BLaER1 treated with 17β-estradiol and CSF1 and Interleukin-3, amounts not matched to agents 10 nM and 100 nM (cell line): ENCODE results near the gene MALL.
"Not testable (repeated sequence)": the region's sequence is repeated elsewhere in the genome, so short reads cannot be mapped to it uniquely, and the experiment has no call there.

ENCODE experiments used
- H3K27ac ChIP-seq, 11 experiments: shearing (Covaris generic); formaldehyde crosslinking; 2 replicates each; pipeline ENCODE4 v1.8.1; 2022
- H3K27me3 ChIP-seq, 11 experiments: shearing (Covaris generic); formaldehyde crosslinking; 2 replicates each; pipeline ENCODE4 v1.8.1; 2022
- H3K36me3 ChIP-seq, 11 experiments: shearing (Covaris generic); formaldehyde crosslinking; 2 replicates each; pipeline ENCODE4 v1.8.1; 2022
- H3K4me1 ChIP-seq, 10 experiments: shearing (Covaris generic); formaldehyde crosslinking; 2 replicates each; pipeline ENCODE4 v1.8.1; 2022
- H3K4me2 ChIP-seq, 11 experiments: shearing (Covaris generic); formaldehyde crosslinking; 2 replicates each; pipeline ENCODE4 v1.8.1; 2022
- H3K4me3 ChIP-seq, 10 experiments: shearing (Covaris generic); formaldehyde crosslinking; 2 replicates each; pipeline ENCODE4 v1.8.1; 2022
- H3K9ac ChIP-seq, 11 experiments: shearing (Covaris generic); formaldehyde crosslinking; 2 replicates each; pipeline ENCODE4 v1.8.1; 2022
- H3K9me3 ChIP-seq, 11 experiments: shearing (Covaris generic); formaldehyde crosslinking; replicated peaks in 1 of 11; 2 replicates each; pipeline ENCODE4 v1.8.1; 2022
- H4K20me1 ChIP-seq, 11 experiments: shearing (Covaris generic); formaldehyde crosslinking; 2 replicates each; pipeline ENCODE4 v1.8.1; 2022
- Cebpa-rat ChIP-seq, 11 experiments: shearing (Covaris generic); IDR thresholded peaks; 2 replicates each; pipeline ENCODE4 v1.8.1; 2022

The MALL gene

DNA sequence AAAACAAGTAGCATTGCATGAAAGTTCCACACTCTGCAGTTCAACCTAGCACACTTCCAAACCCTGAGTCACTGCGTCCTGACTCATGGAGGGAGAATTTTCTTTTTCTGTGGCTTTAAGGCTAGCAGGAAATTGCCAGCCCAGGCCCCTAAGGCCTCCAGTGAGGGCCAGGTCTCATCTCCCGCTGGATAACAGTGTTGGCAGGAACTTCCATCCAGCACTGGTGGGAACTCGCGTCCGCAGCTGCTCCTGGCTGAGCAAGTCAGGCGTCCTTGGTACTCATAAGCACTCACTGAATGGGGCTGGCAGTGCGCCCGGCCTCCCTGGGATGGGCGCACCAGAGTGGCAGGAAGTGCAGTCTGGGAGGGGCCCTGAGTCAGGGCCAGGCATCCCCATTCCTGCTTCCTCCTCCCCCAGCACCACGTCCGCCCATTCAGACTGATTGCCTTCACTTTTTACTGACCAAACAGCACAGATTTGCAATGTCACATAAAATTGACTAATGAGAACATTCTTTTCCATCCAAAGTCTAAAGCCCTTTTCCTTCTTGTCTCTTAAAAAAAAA, 14.3 kb downstream of the MALL start:
- TF ChIP-seq Cebpa-rat (IDR thresholded peaks at IDR 0.05) = no peak
- Histone ChIP-seq H3K9me3 (peaks cover 0 to 15% (median 0%) of the 10 kb centered on the region in 11 experiments; a peak in 3 of 22 replicates), H4K20me1 (no peaks in the 10 kb centered on the region), H3K27ac (peak overlapping the region in 8 of 11 experiments; percentile 9 to 85 (median 51); a peak in 12 of 22 replicates), H3K4me1 (peaks cover 17 to 37% (median 24%) of the 10 kb centered on the region in 10 experiments), H3K9ac (peak overlapping the region in 7 of 11 experiments; percentile 9 to 78 (median 30); a peak in 9 of 22 replicates), H3K4me2 (peak overlapping the region; percentile 56 to 91 (median 68)), H3K36me3 (no peaks in the 10 kb centered on the region), H3K27me3 (no peaks in the 10 kb centered on the region), H3K4me3 (peak overlapping the region in 2 of 10 experiments; percentile 36 to 46; a peak in 3 of 20 replicates)

DNA sequence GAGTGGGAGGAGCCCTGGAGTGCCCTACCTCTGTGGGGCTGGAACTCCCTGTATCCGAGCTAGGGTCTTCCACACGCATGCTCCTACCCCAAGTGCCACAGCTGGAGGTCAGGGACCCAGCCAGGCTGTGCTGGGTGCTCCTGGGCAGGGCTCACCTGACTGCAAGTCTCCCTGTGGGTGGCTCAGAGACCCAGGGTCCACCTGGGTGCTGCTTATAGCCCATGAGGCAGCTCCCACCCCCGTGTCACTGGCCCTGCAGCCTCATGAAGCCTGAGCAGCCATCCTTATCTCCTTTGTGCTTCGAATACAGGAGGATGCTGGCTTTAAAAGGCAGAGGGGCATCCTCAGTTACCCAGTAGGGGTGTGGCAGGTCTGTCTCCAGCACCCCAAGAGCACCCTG, 14.7 kb downstream of the MALL start:
- Histone ChIP-seq H3K4me2 (peak overlapping the region; percentile 56 to 91 (median 68)), H3K4me1 (peaks cover 17 to 37% (median 24%) of the 10 kb centered on the region in 10 experiments), H3K27ac (peak overlapping the region in 8 of 11 experiments; percentile 9 to 85 (median 50); a peak in 10 of 22 replicates), H3K4me3 (peak overlapping the region in 2 of 10 experiments; percentile 36 to 46; a peak in 3 of 20 replicates), H3K9me3 (peaks cover 0 to 15% (median 0%) of the 10 kb centered on the region in 11 experiments; a peak in 2 of 22 replicates), H3K9ac (peak overlapping the region in 5 of 11 experiments; percentile 27 to 78 (median 59); a peak in 8 of 22 replicates)
- not testable (repeated sequence) for H3K27me3 ChIP-seq, H4K20me1 ChIP-seq, H3K36me3 ChIP-seq

GRCh38 chr2:110100480-110100879, 15.1 kb downstream of the MALL start:
- Histone ChIP-seq H3K4me1 (peaks cover 17 to 37% (median 24%) of the 10 kb centered on the region in 10 experiments), H3K36me3 (no peaks in the 10 kb centered on the region), H3K27me3 (no peaks in the 10 kb centered on the region), H3K9me3 (peaks cover 0 to 15% (median 0%) of the 10 kb centered on the region in 11 experiments; a peak in 2 of 22 replicates), H3K4me2 (peak overlapping the region; percentile 56 to 91 (median 68); a peak in 21 of 22 replicates), H4K20me1 (no peaks in the 10 kb centered on the region), H3K27ac (peak overlapping the region in 5 of 11 experiments; percentile 34 to 85 (median 54); a peak in 7 of 22 replicates), H3K4me3 (no peak overlapping the region; a peak in 1 of 20 replicates), H3K9ac (peak overlapping the region in 1 of 11 experiments; percentile 11; a peak in 2 of 22 replicates)
- TF ChIP-seq Cebpa-rat (IDR thresholded peaks at IDR 0.05) = no peak

- Histone ChIP-seq H4K20me1 (no peaks in the 10 kb centered on the region), H3K4me3 (no peak overlapping the region), H3K9ac (no peak overlapping the region), H3K9me3 (peaks cover 0 to 11% (median 0%) of the 10 kb centered on the region in 11 experiments; a peak in 2 of 22 replicates), H3K36me3 (no peaks in the 10 kb centered on the region), H3K4me1 (peaks cover 17 to 37% (median 24%) of the 10 kb centered on the region in 10 experiments), H3K27ac (no peak overlapping the region), H3K4me2 (peak overlapping the region in 5 of 11 experiments; percentile 64 to 91 (median 85); a peak in 6 of 22 replicates), H3K27me3 (no peaks in the 10 kb centered on the region)
- TF ChIP-seq Cebpa-rat (IDR thresholded peaks at IDR 0.05) = no peak
Measured at GRCh38 chr2:110099471-110100225, 16.0 kb downstream of the MALL start.

DNA sequence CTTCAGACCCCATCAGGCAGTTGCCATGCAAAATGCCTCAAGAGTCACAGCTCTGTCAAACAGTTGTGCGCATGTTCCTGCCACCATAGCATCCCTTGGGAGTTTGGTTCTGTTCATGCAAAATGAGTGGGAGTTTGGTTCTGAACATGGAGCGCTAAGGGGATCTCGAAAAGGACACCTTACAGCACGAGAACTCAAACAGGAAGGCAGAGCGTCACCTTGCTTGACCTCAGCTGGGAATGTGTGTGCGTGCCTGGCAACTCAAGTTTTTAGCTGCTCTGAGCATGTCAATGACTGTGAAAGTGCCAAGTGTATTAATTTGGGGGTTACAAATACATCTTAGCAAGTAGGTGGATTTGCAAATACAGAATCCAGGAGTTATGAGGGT, 16.6 kb downstream of the MALL start:
- H3K4me1 ChIP-seq = peaks cover 17 to 37% (median 24%) of the 10 kb centered on the region in 10 experiments
- no peaks in the 10 kb centered on the region for H4K20me1 ChIP-seq
- peaks cover 0 to 9% (median 0%) of the 10 kb centered on the region in 11 experiments; a peak in 2 of 22 replicates for H3K9me3 ChIP-seq
- H3K36me3 ChIP-seq = no peaks in the 10 kb centered on the region
- H3K4me3 ChIP-seq = no peak overlapping the region
- no peak overlapping the region for H3K27ac ChIP-seq
- no peak overlapping the region for H3K9ac ChIP-seq
- TF ChIP-seq Cebpa-rat (IDR thresholded peaks at IDR 0.05) = no peak
- no peaks in the 10 kb centered on the region for H3K27me3 ChIP-seq
- no peak overlapping the region for H3K4me2 ChIP-seq

- no peaks in the 10 kb centered on the region for H4K20me1 ChIP-seq
- H3K4me1 ChIP-seq = peaks cover 17 to 30% (median 24%) of the 10 kb centered on the region in 10 experiments
- H3K9me3 ChIP-seq = 0 out of 22 replicates have a peak, but pooled peaks cover 0 to 6% (median 0%) of the 10 kb centered on the region in 11 experiments
- no peak overlapping the region for H3K27ac ChIP-seq
- no peak overlapping the region for H3K9ac ChIP-seq
- no peaks in the 10 kb centered on the region for H3K27me3 ChIP-seq
- no peak overlapping the region for H3K4me2 ChIP-seq
- no peaks in the 10 kb centered on the region for H3K36me3 ChIP-seq
- H3K4me3 ChIP-seq = no peak overlapping the region
- TF ChIP-seq Cebpa-rat (IDR thresholded peaks at IDR 0.05) = no peak
Measured at GRCh38 chr2:110097506-110098220, 18.0 kb downstream of the MALL start.

DNA sequence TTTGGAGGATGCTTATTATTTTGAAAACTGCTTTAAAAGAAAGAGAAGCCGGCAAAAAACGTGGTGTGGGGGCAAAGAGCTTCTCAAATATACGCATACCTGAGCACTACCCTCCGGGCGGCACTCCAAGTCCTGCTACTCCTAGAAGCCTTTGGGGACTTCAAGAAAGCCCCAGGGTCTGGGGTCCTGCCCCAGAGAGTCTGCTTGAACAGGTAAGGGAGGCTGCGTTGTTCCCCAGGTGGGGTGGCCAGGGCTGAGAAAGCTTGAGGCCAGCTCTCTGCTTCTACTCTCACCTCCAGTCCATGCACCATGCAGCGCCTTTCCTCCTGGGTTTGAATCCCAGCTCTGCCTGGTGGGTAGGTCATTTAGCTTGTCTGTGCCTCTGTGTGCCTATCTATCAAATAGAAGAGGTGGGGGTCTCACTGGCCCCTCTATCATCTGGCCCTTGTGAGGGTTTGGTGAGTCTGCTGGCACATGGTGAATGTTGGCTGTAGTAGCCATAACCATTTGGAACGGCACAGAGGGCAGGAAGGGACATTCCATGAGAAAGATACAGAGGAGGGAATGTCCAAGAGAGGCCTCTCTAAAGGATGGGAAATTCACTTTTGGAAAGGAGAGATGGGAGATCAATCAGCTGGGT, 19.5 kb downstream of the MALL start:
- Histone ChIP-seq H3K4me1 (peaks cover 10 to 14% (median 12%) of the 10 kb centered on the region in 10 experiments), H3K9ac (no peak overlapping the region), H3K9me3 (0 out of 22 replicates have a peak, but pooled peaks cover 0 to 6% (median 0%) of the 10 kb centered on the region in 11 experiments), H3K36me3 (no peaks in the 10 kb centered on the region), H3K4me2 (no peak overlapping the region), H4K20me1 (no peaks in the 10 kb centered on the region), H3K4me3 (no peak overlapping the region), H3K27ac (no peak overlapping the region), H3K27me3 (no peaks in the 10 kb centered on the region)
- TF ChIP-seq Cebpa-rat (IDR thresholded peaks at IDR 0.05) = no peak

DNA sequence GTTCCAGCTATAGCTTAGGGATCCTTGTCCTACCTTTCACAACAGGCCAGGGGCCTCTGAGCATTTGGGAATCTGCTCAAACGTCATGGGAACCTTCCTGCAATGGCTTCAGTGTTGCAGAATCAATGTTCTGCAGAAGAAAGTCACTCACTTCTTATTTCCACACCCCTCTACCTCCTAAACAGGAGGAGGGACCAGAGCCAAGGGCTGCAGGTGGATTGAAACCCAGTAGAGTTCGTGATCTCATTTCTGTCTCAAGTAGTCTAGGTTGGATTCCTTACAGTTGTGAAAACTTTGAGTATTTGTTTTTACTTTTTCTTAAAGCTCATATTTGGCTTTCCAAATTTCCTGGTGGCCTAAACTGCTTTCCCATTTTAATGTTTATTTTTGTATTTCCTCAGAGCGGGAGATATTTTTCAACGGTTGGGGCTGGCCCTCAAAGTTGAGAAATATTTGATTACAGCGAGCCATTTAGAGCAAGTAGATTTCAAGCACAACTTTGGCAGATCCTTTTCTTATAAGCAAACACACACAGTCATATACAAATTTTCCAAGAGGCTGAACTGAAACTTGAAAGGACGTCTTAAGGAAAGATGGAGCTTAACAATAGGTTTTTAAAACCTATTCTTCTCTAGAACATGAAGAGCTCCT, 20.6 kb downstream of the MALL start:
- not testable (repeated sequence) for H3K27me3 ChIP-seq, H3K4me1 ChIP-seq, H3K9me3 ChIP-seq, H4K20me1 ChIP-seq, H3K36me3 ChIP-seq, H3K27ac ChIP-seq, H3K4me2 ChIP-seq, H3K4me3 ChIP-seq, H3K9ac ChIP-seq

DNA sequence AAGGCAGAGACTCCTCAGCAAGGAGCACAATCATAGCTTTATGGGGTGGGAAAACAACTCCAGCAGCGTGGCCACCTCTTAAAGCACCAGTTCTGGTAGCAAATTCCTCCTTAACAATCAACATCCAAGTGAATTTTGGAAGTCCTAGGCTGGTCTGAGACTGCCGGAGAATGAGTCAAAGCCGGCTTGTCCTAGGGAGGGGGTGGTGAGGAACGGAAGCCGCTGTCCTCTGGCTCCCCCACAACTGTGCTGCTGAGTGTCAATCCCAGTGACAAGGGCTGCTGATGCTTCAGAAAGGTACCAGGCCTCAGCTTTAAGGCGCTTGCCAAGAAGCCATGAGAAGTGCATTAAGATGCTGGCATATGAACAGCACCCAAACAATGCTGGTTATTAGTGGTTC, 21.7 kb downstream of the MALL start:
- H3K9ac ChIP-seq, H3K4me3 ChIP-seq, H4K20me1 ChIP-seq, H3K36me3 ChIP-seq, H3K9me3 ChIP-seq, H3K4me1 ChIP-seq, H3K27ac ChIP-seq, H3K27me3 ChIP-seq, H3K4me2 ChIP-seq: not testable (repeated sequence)

DNA sequence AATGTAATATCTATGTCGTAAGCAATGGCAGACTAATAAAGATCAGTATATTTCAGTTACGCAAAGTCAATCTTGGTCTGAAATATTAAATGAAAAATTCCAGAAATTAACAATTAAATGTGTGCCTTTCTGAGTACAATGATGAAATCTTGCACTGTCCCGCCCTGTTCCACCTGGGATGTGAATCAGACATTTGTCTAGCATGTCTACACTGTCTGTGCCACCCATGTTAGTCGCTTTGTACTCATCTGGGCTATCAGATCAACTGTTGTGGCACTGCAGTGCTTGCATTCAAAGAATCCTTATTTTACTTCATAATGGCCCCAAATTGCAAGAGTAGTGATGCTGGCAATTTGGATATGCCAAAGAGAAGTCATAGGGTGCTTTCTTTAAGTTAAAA, 25.5 kb downstream of the MALL start:
- not testable (repeated sequence) for H3K4me1 ChIP-seq, H3K36me3 ChIP-seq, H3K4me3 ChIP-seq, H4K20me1 ChIP-seq, H3K9me3 ChIP-seq, H3K27ac ChIP-seq, H3K27me3 ChIP-seq, H3K9ac ChIP-seq, H3K4me2 ChIP-seq

DNA sequence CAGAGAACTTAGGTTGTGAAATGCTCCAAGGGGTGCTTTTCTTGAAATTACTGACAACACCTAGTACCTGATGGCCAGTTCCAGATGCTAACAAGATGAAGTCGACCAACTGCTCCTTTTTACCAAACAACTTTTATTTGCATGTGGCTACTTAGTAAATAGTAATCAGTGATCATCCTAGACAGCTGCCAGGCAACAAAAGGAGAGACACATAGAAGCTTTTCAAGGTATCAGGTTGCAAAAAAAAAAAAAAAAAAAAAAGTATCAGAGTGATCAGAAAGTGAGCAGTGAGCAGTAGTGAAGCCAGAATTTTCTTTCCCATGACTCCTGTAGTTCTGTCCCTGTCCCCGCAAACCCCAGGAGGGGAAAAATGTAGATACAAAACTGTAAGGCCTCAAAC, 31.9 kb downstream of the MALL start:
- H3K4me1 ChIP-seq, H3K9me3 ChIP-seq, H4K20me1 ChIP-seq, H3K27ac ChIP-seq, H3K27me3 ChIP-seq, H3K9ac ChIP-seq, H3K36me3 ChIP-seq, H3K4me3 ChIP-seq, H3K4me2 ChIP-seq: not testable (repeated sequence)

- not testable (repeated sequence) for H3K4me1 ChIP-seq, H3K4me3 ChIP-seq, H3K9ac ChIP-seq, H3K9me3 ChIP-seq, H3K36me3 ChIP-seq, H3K27me3 ChIP-seq, H3K4me2 ChIP-seq, H4K20me1 ChIP-seq, H3K27ac ChIP-seq
Measured at GRCh38 chr2:110083162-110083561, 32.5 kb downstream of the MALL start.
